Spleen (tissue), 11 donors: ENCODE results near the gene YTHDF1. TPM values are rescaled to one million over a fixed set of nuclear protein-coding genes. Genes with fewer than 3 reads are reported as not detected.

Experiments
- DNase-seq: peaks from one replicate; pipeline ENCODE4 v3.0.0-alpha.2; 2020
- H3K27ac ChIP-seq, 8 donors: fragments of 200-600 bp; sonication (generic) in 7 of 8; 1 replicate in 4 of 8; 2 replicates in 4 of 8; pipeline versions ENCODE4 v1.5.0 to v1.8.0; 2016 to 2021; ENCODE audit warnings: inconsistent platforms in 4 of 8, mild to moderate bottlenecking in 4 of 8, moderate library complexity in 1 of 8
- H3K27me3 ChIP-seq, 7 donors: fragments of 200-600 bp; sonication (generic) in 6 of 7; replicated peaks in 1 of 7; 1 replicate in 4 of 7; 2 replicates in 3 of 7; pipeline versions ENCODE4 v1.5.0 to v1.8.0; 2016 to 2021; ENCODE audit warnings: inconsistent platforms in 3 of 7, mild to moderate bottlenecking in 1 of 7
- H3K36me3 ChIP-seq, 6 donors: fragments of 200-600 bp; sonication (generic) in 5 of 6; 1 replicate in 4 of 6; 2 replicates in 2 of 6; pipeline versions ENCODE4 v1.5.0 to v1.8.0; 2016 to 2021; ENCODE audit warnings: inconsistent platforms in 2 of 6
- H3K4me1 ChIP-seq, 6 donors: fragments of 200-600 bp; sonication (generic) in 5 of 6; 1 replicate in 3 of 6; 2 replicates in 3 of 6; pipeline versions ENCODE4 v1.5.0 to v1.8.0; 2016 to 2021; ENCODE audit warnings: inconsistent platforms in 3 of 6
- H3K4me3 ChIP-seq, 8 donors: fragments of 200-600 bp; sonication (generic) in 7 of 8; 1 replicate in 4 of 8; 2 replicates in 4 of 8; pipeline versions ENCODE4 v1.5.0 to v1.8.0; 2016 to 2021; ENCODE audit warnings: inconsistent platforms in 4 of 8, mild to moderate bottlenecking in 4 of 8, moderate library complexity in 2 of 8
- H3K9me3 ChIP-seq, 8 donors: fragments of 200-600 bp; sonication (generic) in 7 of 8; 1 replicate in 4 of 8; 2 replicates in 4 of 8; pipeline versions ENCODE4 v1.5.0 to v1.8.0; 2016 to 2021; ENCODE audit warnings: inconsistent platforms in 4 of 8
- CTCF ChIP-seq, 11 experiments: fragments of 200-600 bp in 7 of 11; fragments of 450-650 bp in 4 of 11; sonication (generic) in 4 of 11; IDR thresholded peaks in 8 of 11; conservative IDR thresholded peaks in 3 of 11; 1 replicate in 7 of 11; 2 replicates in 4 of 11; pipeline versions ENCODE4 v1.4.0 to v1.8.0; 2016 to 2021; ENCODE audit warnings: antibody characterized with exemption in 11 of 11, inconsistent platforms in 4 of 11, mild to moderate bottlenecking in 1 of 11
- POLR2A ChIP-seq, 3 donors: fragments of 450-650 bp; IDR thresholded peaks; one replicate each; pipeline ENCODE4 v1.5.1; 2017; ENCODE audit warnings: antibody characterized with exemption in 3 of 3, mild to moderate bottlenecking in 1 of 3
- POLR2AphosphoS5 ChIP-seq, 3 donors: sonication (generic); formaldehyde crosslinking; IDR thresholded peaks; one replicate each; pipeline ENCODE4 v1.5.1; 2017; ENCODE audit warnings: antibody characterized with exemption in 3 of 3
- WGBS, 5 donors: extraction: QIAGEN DNeasy Blood & Tissue Kit in 3 of 5; methylation state at CpG; one replicate each; pipeline versions ENCODE4 v1.1.5 to v1.1.7; 2013 to 2018; 5-methylcytosine and 5-hydroxymethylcytosine counted together
- intact Hi-C: fragments of 100-400 bp; cut with DNase I; formaldehyde crosslinking; loops from one replicate; pipeline ENCODE4 v1.15.0; 2023; ENCODE audit warnings: low total_unique reads
- polyA plus RNA-seq, 3 donors: library from polyadenylated mRNA; stranded (reverse); fragments of 200-250 nt; gene quantifications; one replicate each; pipeline ENCODE4 v1.2.1, GENCODE V29; 2013
- total RNA-seq, 7 donors: library from RNA; depleted of rRNA in 3 of 7; stranded (reverse); fragments of >200 nt in 3 of 7; fragmentation: NEBNext Ultra II Directional in 4 of 7; extraction: Animal tissue kit (Norgen Biotek cat#: 25700) in 4 of 7; gene quantifications; one replicate each; pipeline versions ENCODE4 v1.1.0 to v1.2.1, GENCODE V29; 2016 to 2021
- donor health status: healthy with polysubstance abuse.
- donor health status: DM: no; HTN: no; CAD: no; lungs with moderate emphysema.
- donor health status: DM: no; HTN: no; CAD: no.
- donor health status: Bipolar disorder and iron deficiency.
- donor health status: healthy.
- donor health status: DM: no; HTN: no; CAD: no.
- donor health status: DM: yes; HTN: yes; CAD: no.

YTHDF1 gene
- total and polyA plus RNA-seq, 10 donors = 18.8 to 41.6 (median 33.0) TPM

- H3K36me3 ChIP-seq = no peaks in the 10 kb centered on the region
- 84 to 91% (median 86%) methylated on average over 16 to 17 of the region's 17 CpGs for WGBS, 5 donors
- no peak overlapping the region for H3K27ac ChIP-seq
- no peak overlapping the region for H3K4me3 ChIP-seq
- H3K27me3 ChIP-seq = peaks cover 0 to 89% (median 49%) of the 10 kb centered on the region in 7 donors
- DNase-seq = no peak
- intact Hi-C loops = no loop called here
- H3K4me1 ChIP-seq = peaks cover 0 to 35% (median 14%) of the 10 kb centered on the region in 6 donors
- no peaks in the 10 kb centered on the region for H3K9me3 ChIP-seq
- TF ChIP-seq POLR2AphosphoS5 (IDR thresholded peaks at IDR 0.05) (no peak), CTCF (IDR thresholded peaks at IDR 0.05 in 8 of 11, conservative IDR thresholded peaks at IDR 0.05 in 3 of 11) (no peak), POLR2A (IDR thresholded peaks at IDR 0.05) (no peak)
Measured at GRCh38 chr20:63233924-63234323, 18.0 kb upstream of the YTHDF1 start.

GRCh38 chr20:63233061-63233344, 17.1 kb upstream of the YTHDF1 start:
- H3K27me3 ChIP-seq = peaks cover 0 to 96% (median 56%) of the 10 kb centered on the region in 7 donors
- intact Hi-C loops = no loop called here

DNA sequence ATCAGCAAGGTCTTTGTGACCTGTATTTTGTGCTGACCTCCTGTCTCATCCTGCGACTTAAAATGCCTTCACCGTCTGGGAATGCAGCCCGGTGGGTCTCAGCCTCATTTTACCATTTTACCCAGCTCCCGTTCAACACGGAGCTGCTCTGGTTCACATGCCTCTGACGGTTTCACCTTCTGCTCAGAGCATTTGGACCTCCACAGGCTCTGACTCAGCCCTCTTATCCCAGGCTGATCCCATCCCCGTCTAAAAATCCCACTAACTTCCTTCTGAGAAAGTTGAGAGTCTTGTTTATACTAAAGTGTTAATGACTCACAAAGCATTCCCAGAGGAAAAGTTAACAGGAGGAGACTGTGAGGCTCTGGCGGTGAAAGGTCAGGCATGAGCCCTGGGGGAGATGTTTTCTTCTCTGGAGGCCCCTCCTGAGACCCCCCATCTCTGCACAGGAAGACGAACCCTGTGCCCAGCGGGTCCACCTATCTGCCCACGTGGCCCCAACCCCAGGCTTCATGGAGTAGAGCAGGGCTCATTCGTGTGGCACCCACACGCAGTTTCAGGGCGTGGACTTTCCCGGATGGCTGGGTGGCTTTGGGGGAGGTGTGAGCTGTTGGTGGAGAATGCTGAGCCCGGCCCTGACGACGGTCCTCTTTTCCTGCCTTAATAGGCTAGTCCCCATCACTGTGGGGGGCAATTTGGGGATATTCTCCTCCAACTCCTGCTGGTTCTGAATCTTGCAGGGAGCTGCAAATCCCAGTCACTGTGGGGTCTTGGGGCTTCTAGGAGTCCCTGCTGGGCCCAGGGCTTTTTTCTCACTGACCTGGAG, 16.5 kb upstream of the YTHDF1 start:
- Histone ChIP-seq H3K4me3 (no peak overlapping the region), H3K36me3 (no peaks in the 10 kb centered on the region), H3K4me1 (peaks cover 0 to 21% (median 7%) of the 10 kb centered on the region in 6 donors), H3K9me3 (no peaks in the 10 kb centered on the region), H3K27me3 (peaks cover 0 to 91% (median 56%) of the 10 kb centered on the region in 7 donors), H3K27ac (no peak overlapping the region)
- intact Hi-C loops = no loop called here
- TF ChIP-seq POLR2A (IDR thresholded peaks at IDR 0.05) = no peak
- TF ChIP-seq CTCF (IDR thresholded peaks at IDR 0.05 in 8 of 11, conservative IDR thresholded peaks at IDR 0.05 in 3 of 11) = no peak
- TF ChIP-seq POLR2AphosphoS5 (IDR thresholded peaks at IDR 0.05) = no peak
- DNase-seq = no peak
- 54 to 67% (median 59%) methylated on average over 10 to 18 of the region's 18 CpGs for WGBS, 5 donors

More at GRCh38 chr20:63233061-63233344, 17.1 kb upstream of the YTHDF1 start:
- no peak for DNase-seq
- Histone ChIP-seq H3K9me3 (no peaks in the 10 kb centered on the region), H3K36me3 (no peaks in the 10 kb centered on the region), H3K4me1 (peaks cover 0 to 27% (median 10%) of the 10 kb centered on the region in 6 donors), H3K27ac (no peak overlapping the region), H3K4me3 (no peak overlapping the region)
- 65 to 90% (median 84%) methylated on average over 2 to 3 of the region's 3 CpGs for WGBS, 5 donors
- no peak for TF ChIP-seq POLR2AphosphoS5 (IDR thresholded peaks at IDR 0.05)
- no peak for TF ChIP-seq POLR2A (IDR thresholded peaks at IDR 0.05)
- TF ChIP-seq CTCF (IDR thresholded peaks at IDR 0.05 in 8 of 11, conservative IDR thresholded peaks at IDR 0.05 in 3 of 11) = no peak

DNA sequence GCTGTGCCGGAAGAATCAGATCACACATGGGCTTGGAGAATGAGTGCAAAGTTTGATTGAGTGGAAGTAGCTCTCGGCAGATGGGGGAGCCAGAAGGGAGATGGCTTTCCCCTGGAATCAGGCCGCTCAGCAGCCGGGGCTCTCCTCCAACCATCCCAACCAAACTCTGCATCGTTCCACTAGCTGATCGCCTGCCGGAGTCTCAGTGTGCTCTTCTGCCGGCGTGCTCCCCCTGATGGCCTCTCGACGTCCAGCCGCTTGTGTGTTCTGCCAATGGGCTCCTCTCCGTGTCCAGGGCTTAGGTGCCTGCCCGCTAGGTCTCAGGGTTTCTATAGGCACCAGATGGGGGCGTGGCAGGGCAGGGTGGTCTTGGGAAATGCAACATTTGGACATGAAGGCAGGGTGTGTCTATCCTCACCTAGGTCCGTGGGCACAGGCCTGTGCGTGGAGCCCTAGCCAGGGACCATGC, 14.9 kb upstream of the YTHDF1 start:
- Histone ChIP-seq H3K4me3 (no peak overlapping the region), H3K4me1 (peaks cover 0 to 11% (median 6%) of the 10 kb centered on the region in 6 donors), H3K9me3 (no peaks in the 10 kb centered on the region), H3K27ac (no peak overlapping the region), H3K27me3 (peaks cover 0 to 79% (median 56%) of the 10 kb centered on the region in 7 donors), H3K36me3 (no peaks in the 10 kb centered on the region)
- no peak for DNase-seq
- TF ChIP-seq POLR2AphosphoS5 (IDR thresholded peaks at IDR 0.05) (no peak), CTCF (IDR thresholded peaks at IDR 0.05 in 8 of 11, conservative IDR thresholded peaks at IDR 0.05 in 3 of 11) (peak in 5 of 11 experiments; percentile 17 to 42 (median 31))
- 12 to 24% (median 18%) methylated on average over 9 to 17 of the region's 17 CpGs for WGBS, 5 donors
- intact Hi-C loops = no loop called here
